Endodermal cell (in vitro differentiated cells): ENCODE data around the gene MAPT. TPM values are rescaled to one million over a fixed set of nuclear protein-coding genes. Genes with fewer than 3 reads are reported as not detected.

ENCODE experiments used
- DNase-seq: peaks from one replicate; pipeline ENCODE4 v3.0.0-alpha.2; 2017
- H3K27ac ChIP-seq: 2 replicates; pipeline ENCODE4 v1.5.1; 2013; ENCODE audit warnings: mild to moderate bottlenecking, low read depth, low read length, moderate library complexity
- H3K27me3 ChIP-seq: 2 replicates; pipeline ENCODE4 v1.6.1; 2013; ENCODE audit warnings: mild to moderate bottlenecking, low read length, moderate library complexity; ENCODE audit not compliant: insufficient read depth, control insufficient read depth, poor library complexity, severe bottlenecking
- H3K36me3 ChIP-seq: 2 replicates; pipeline ENCODE4 v1.7.0; 2013; ENCODE audit warnings: mild to moderate bottlenecking, low read length, moderate library complexity; ENCODE audit not compliant: control insufficient read depth, insufficient read depth
- H3K4me1 ChIP-seq: one replicate; pipeline ENCODE4 v1.7.0; 2013; ENCODE audit warnings: low read length; ENCODE audit not compliant: control insufficient read depth, insufficient read depth
- H3K4me3 ChIP-seq: 2 replicates; pipeline ENCODE4 v1.5.1; 2013; ENCODE audit warnings: mild to moderate bottlenecking, low read length, moderate library complexity
- H3K9ac ChIP-seq: 2 replicates; pipeline ENCODE4 v1.6.1; 2013; ENCODE audit warnings: mild to moderate bottlenecking, low read length, moderate library complexity; ENCODE audit not compliant: poor library complexity, severe bottlenecking; ENCODE audit errors: extremely low read depth
- H3K9me3 ChIP-seq: 2 replicates; pipeline ENCODE4 v1.6.1; 2013; ENCODE audit warnings: mild to moderate bottlenecking, low read length, moderate library complexity; ENCODE audit not compliant: control insufficient read depth
- H3K27ac Mint-ChIP-seq: 2 replicates; pipeline ENCODE4 v1.8.0; 2020; ENCODE audit warnings: mixed read lengths
- H3K27me3 Mint-ChIP-seq: 2 replicates; pipeline ENCODE4 v1.8.0; 2021; ENCODE audit warnings: mild to moderate bottlenecking, mixed read lengths; ENCODE audit not compliant: insufficient read depth
- H3K36me3 Mint-ChIP-seq: 2 replicates; pipeline ENCODE4 v1.8.0; 2020; ENCODE audit warnings: low read depth, mixed read lengths
- H3K4me1 Mint-ChIP-seq: 2 replicates; pipeline ENCODE4 v1.8.0; 2020; ENCODE audit warnings: mixed read lengths
- H3K4me3 Mint-ChIP-seq: 2 replicates; pipeline ENCODE4 v1.8.0; 2020; ENCODE audit warnings: mild to moderate bottlenecking, moderate library complexity, mixed read lengths
- H3K9me3 Mint-ChIP-seq: 2 replicates; pipeline ENCODE4 v1.8.0; 2020; ENCODE audit warnings: mild to moderate bottlenecking, mixed read lengths
- CTCF ChIP-seq: fragments of 200-600 bp; sonication (generic); conservative IDR thresholded peaks from 2 replicates; pipeline ENCODE4 v1.5.0; 2021; ENCODE audit warnings: antibody characterized with exemption, mild to moderate bottlenecking
- WGBS, 2 experiments: methylation state at CpG; one replicate each; pipeline versions ENCODE4 v1.1.5 to v1.1.7; 2013; ENCODE audit warnings: missing lambda C conversion rate in 2 of 2, mixed read lengths in 1 of 2; ENCODE audit not compliant: insufficient coverage in 1 of 2, insufficient read length in 1 of 2; 5-methylcytosine and 5-hydroxymethylcytosine counted together
- total RNA-seq, 2 donors: library from RNA; stranded (reverse); fragmentation: NEBNext Ultra II Directional in 1 of 2; extraction: Animal tissue kit (Norgen Biotek cat#: 25700) in 1 of 2; gene quantifications; 2 replicates in 1 of 2; 3 replicates in 1 of 2; pipeline ENCODE4 v1.2.1, GENCODE V29; 2021

Gene MAPT
- total RNA-seq, 2 donors from 2014 or later = 0.69 to 0.73 TPM

- H3K27ac ChIP-seq = no peak overlapping the region
- no peaks in the 10 kb centered on the region for H3K4me1 ChIP-seq
- Mint-ChIP-seq H3K27ac (no peak overlapping the region), H3K9me3 (no peaks in the 10 kb centered on the region), H3K27me3 (peaks cover 4% of the 10 kb centered on the region), H3K4me1 (no peaks in the 10 kb centered on the region), H3K4me3 (no peak overlapping the region), H3K36me3 (no peaks in the 10 kb centered on the region)
- no peaks in the 10 kb centered on the region for H3K9me3 ChIP-seq
- H3K9ac ChIP-seq = no peak overlapping the region
- WGBS, 2 experiments = 87 to 93% methylated on average over 7 to 8 of the region's 8 CpGs
- H3K36me3 ChIP-seq = no peaks in the 10 kb centered on the region
- no peak overlapping the region for H3K4me3 ChIP-seq
- no peak for TF ChIP-seq CTCF
- no peak for DNase-seq
- no peaks in the 10 kb centered on the region for H3K27me3 ChIP-seq
Observed at GRCh38 chr17:45975640-45976295, 81.4 kb downstream of the MAPT start.

- Histone ChIP-seq H3K27me3 (no peaks in the 10 kb centered on the region), H3K9ac (no peak overlapping the region), H3K27ac (no peak overlapping the region), H3K9me3 (no peaks in the 10 kb centered on the region), H3K4me1 (no peaks in the 10 kb centered on the region), H3K4me3 (no peak overlapping the region), H3K36me3 (no peaks in the 10 kb centered on the region)
- H3K27ac Mint-ChIP-seq = no peak overlapping the region
- DNase-seq = no peak
- no peaks in the 10 kb centered on the region for H3K9me3 Mint-ChIP-seq
- H3K27me3 Mint-ChIP-seq = peaks cover 4% of the 10 kb centered on the region
- H3K4me3 Mint-ChIP-seq = no peak overlapping the region
- no peaks in the 10 kb centered on the region for H3K4me1 Mint-ChIP-seq
- no peak for TF ChIP-seq CTCF
- 93 to 97% methylated on average over 2 of the region's 2 CpGs for WGBS, 2 experiments
- H3K36me3 Mint-ChIP-seq = no peaks in the 10 kb centered on the region
Observed at GRCh38 chr17:45976391-45976754, 82.0 kb downstream of the MAPT start.

GRCh38 chr17:45976755-45977505, 82.6 kb downstream of the MAPT start:
- no peaks in the 10 kb centered on the region for H3K36me3 Mint-ChIP-seq
- no peak overlapping the region for H3K4me3 Mint-ChIP-seq
- Histone ChIP-seq H3K9ac (no peak overlapping the region), H3K4me1 (no peaks in the 10 kb centered on the region), H3K27me3 (no peaks in the 10 kb centered on the region), H3K27ac (no peak overlapping the region), H3K4me3 (no peak overlapping the region), H3K36me3 (no peaks in the 10 kb centered on the region), H3K9me3 (no peaks in the 10 kb centered on the region)
- H3K9me3 Mint-ChIP-seq = no peaks in the 10 kb centered on the region
- TF ChIP-seq CTCF = no peak
- no peaks in the 10 kb centered on the region for H3K4me1 Mint-ChIP-seq
- WGBS, 2 experiments = 91 to 92% methylated on average over 14 to 18 of the region's 18 CpGs
- H3K27ac Mint-ChIP-seq = no peak overlapping the region
- peaks cover 4% of the 10 kb centered on the region for H3K27me3 Mint-ChIP-seq
- peak; percentile 87 for DNase-seq
